H1 (cell line): Measurements from ENCODE around the gene RNU6-1. TPM values are rescaled to one million over a fixed set of nuclear protein-coding genes. Genes with fewer than 3 reads are reported as not detected.

Experiments used
- SP2 ChIP-seq: IDR thresholded peaks from 2 replicates; pipeline ENCODE4 v1.6.1; 2012; ENCODE audit warnings: mild to moderate bottlenecking, low read length, inconsistent platforms
- polyA plus RNA-seq, 7 experiments: library from polyadenylated mRNA; depleted of rRNA in 3 of 7; stranded (reverse) in 5 of 7; unstranded in 2 of 7; fragments of >200 nt in 5 of 7; fragments of 200-250 nt in 2 of 7; gene quantifications; 1 replicate in 5 of 7; 2 replicates in 1 of 7; 4 replicates in 1 of 7; pipeline versions ENCODE4 v1.2.1 to v1.2.3, GENCODE V29; 2011 to 2013; ENCODE audit warnings: missing spikeins in 2 of 7, mixed read lengths in 2 of 7
- total RNA-seq: library from RNA; stranded (reverse); fragmentation: NEBNext Ultra II Directional; extraction: Animal tissue kit (Norgen Biotek cat#: 25700); gene quantifications from 2 replicates; pipeline ENCODE4 v1.2.1, GENCODE V29; 2021

RNU6-1 gene
- total and polyA plus RNA-seq, 2 of the 8 experiments (the other 6 are each of a cell fraction or from before 2014, with no cell fraction given): not detected

GRCh38 chr15:67816668-67817067, 23.2 kb downstream of the RNU6-1 start (continued):
- no peak for TF ChIP-seq SP2
